IPS-20b (cell line): Measurements from ENCODE around the gene RMND5A.
A peak's percentile ranks its signal among the peaks of the same experiment; 100 is the strongest.
"Not testable (repeated sequence)": the region's sequence is repeated elsewhere in the genome, so short reads cannot be mapped to it uniquely, and the experiment has no call there.

Experiments
- H3K27ac ChIP-seq: one replicate; pipeline ENCODE4 v1.5.1; 2013; ENCODE audit warnings: low read length
- H3K27me3 ChIP-seq: 2 replicates; pipeline ENCODE4 v1.6.1; 2013; ENCODE audit warnings: mild to moderate bottlenecking, low read length, inconsistent platforms; ENCODE audit not compliant: insufficient read depth
- H3K36me3 ChIP-seq: 2 replicates; pipeline ENCODE4 v1.6.1; 2013; ENCODE audit warnings: low read depth, mild to moderate bottlenecking, inconsistent platforms, low read length, moderate library complexity; ENCODE audit not compliant: insufficient read depth
- H3K4me1 ChIP-seq: 2 replicates; pipeline ENCODE4 v1.6.1; 2013; ENCODE audit warnings: mild to moderate bottlenecking, control low read depth, inconsistent platforms, low read length, moderate library complexity; ENCODE audit not compliant: insufficient read depth
- H3K4me3 ChIP-seq: 2 replicates; pipeline ENCODE4 v1.5.1; 2013; ENCODE audit warnings: mild to moderate bottlenecking, low read length, inconsistent platforms
- H3K9ac ChIP-seq: 2 replicates; pipeline ENCODE4 v1.6.1; 2013; ENCODE audit warnings: low read depth, mild to moderate bottlenecking, inconsistent platforms, low read length, moderate library complexity
- H3K9me3 ChIP-seq: 2 replicates; pipeline ENCODE4 v1.6.1; 2013; ENCODE audit warnings: mild to moderate bottlenecking, low read depth, low read length, inconsistent platforms; ENCODE audit not compliant: insufficient read depth

RMND5A gene

DNA sequence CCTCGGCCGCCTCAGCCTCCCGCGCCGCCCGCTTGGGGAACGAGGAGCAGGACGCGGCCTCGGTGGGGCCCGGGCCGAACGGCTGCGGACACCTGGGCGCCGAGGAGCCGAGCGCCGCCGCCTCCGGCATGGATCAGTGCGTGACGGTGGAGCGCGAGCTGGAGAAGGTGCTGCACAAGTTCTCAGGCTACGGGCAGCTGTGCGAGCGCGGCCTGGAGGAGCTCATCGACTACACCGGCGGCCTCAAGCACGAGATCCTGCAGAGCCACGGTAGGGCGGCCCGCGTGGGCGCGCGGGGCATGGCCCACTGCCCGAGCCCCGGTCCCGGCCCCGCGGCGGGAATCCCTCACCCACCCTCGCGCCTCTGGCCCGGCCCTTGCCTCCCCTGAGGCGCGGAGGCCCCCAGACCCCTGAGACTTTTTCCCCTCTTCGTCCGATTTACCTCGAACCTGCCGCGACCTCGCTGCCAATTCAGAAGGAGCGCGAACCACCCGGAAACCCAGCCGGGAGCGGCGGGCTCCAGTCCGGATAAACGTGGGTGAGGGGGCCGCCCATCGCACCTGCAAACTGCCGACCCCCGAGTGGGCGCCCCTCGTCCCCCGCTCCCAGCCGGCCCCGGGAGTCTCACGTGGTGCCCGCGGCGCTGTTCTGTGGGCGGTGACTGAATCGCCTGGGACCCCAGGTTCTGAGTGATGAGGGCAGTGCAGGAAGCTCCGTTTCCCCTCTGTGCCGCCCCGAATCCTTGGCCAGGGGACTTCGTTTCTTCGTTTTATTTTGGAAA lies 639 bp downstream of the RMND5A start:
- H3K36me3 ChIP-seq, H3K4me1 ChIP-seq, H3K9me3 ChIP-seq, H3K27me3 ChIP-seq, H3K27ac ChIP-seq: not testable (repeated sequence)
- Histone ChIP-seq H3K9ac (peak overlapping the region; percentile 61; the same call in 1 of the 2 replicates), H3K4me3 (peak overlapping the region; percentile 69; the same call in 1 of the 2 replicates)

DNA sequence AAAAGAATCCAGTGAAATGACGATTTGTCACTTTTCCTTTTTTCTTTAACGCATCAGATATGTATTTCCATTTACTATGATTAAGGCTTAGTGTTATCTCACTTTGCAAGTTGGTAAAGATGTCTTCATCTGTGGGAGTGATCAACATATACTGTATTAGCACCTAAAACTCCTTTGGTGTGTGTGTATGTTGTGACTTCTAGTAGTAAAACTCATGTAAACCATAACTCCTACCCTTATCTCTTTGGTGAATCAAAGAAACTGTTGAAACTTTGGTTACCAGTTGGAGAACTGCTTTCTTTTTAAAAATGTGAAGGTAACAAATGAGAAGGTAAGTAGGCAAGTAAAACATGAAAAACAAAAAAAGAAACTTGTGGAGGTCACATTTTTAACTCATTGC lies 5.6 kb downstream of the RMND5A start:
- not testable (repeated sequence) for H3K4me1 ChIP-seq, H3K9ac ChIP-seq, H3K36me3 ChIP-seq, H3K4me3 ChIP-seq, H3K9me3 ChIP-seq, H3K27me3 ChIP-seq, H3K27ac ChIP-seq

DNA sequence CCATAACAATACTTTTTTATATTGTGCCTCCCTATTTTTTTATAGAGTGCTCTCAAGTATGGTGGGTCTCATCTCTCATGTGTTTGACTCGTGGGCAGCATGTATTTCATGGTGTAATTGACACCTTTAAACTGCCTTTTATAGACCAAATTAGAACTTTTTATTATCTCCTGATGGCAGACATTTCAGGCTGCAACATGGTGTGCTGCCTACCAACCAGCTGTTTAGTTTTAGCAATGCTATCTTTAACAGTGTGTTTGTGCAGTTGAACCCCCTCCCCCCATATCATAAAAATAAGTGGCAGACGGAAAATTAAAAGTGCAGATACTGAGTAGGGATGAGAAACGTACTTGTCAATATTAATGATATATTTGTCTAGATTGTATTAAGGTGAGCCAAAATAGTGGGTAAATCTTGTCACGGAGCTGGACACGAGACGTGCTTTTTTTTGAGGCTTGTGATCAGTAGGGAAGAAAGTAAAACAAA lies 12.0 kb downstream of the RMND5A start:
- H3K4me1 ChIP-seq, H3K9ac ChIP-seq, H3K27me3 ChIP-seq, H3K36me3 ChIP-seq, H3K9me3 ChIP-seq, H3K4me3 ChIP-seq, H3K27ac ChIP-seq: not testable (repeated sequence)

DNA sequence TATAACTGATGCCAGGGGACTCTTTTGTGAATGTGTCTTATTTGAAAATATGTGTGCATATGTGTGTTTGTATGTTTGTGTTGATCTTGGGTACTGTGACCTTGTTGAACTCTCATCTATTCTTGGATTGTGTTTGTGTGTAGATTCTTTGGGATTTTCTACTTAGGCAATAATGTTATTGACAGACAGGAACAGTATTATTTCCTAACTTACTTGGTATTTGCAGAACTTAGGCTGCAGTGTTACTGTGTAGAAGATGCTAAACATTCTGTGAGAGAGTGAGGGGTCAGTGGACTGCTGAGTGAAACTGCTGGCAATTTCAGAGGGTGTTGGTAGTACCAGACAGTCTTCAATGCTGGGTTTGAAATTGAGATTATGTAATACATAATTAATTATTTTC lies 12.7 kb downstream of the RMND5A start:
- H3K4me1 ChIP-seq, H3K9ac ChIP-seq, H3K4me3 ChIP-seq, H3K27ac ChIP-seq, H3K36me3 ChIP-seq, H3K27me3 ChIP-seq, H3K9me3 ChIP-seq: not testable (repeated sequence)

DNA sequence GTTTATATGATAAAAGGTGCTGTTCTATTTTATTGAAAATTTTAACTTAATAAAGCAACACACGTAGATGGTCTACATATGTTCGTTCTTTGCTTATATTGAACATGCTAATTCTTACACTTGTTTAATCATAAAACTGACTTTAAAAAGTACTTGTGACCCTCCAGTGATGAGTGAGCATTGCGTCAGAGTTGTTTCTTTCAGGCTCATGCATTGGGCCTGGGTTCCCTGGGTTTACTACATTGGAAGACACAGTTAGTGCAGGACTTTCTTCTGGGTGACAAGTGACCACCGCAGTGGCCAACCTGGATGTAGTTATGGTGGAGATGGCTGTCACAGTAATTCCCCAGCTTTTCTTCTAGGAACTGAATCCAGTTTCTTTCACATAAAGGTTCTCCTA lies 13.4 kb downstream of the RMND5A start:
- H3K36me3 ChIP-seq, H3K9ac ChIP-seq, H3K9me3 ChIP-seq, H3K4me3 ChIP-seq, H3K27me3 ChIP-seq, H3K4me1 ChIP-seq, H3K27ac ChIP-seq: not testable (repeated sequence)

DNA sequence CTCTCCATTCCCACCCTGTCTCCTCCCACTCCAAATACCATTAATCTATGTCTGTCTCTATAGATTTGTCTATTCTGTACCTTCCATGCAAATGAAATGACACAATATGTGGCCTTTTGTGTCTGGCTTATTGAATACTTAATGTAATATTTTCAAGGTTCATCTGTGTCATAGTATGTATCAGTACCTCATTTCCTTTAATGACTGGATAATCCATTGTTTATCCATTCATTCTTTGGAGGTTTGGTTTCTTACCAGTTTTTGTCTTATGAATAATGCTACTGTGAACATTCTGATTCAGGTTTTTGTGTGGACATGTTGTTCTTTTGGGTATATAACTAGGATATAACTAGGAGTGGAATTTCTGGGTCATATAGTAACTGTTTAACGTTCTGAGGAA lies 14.8 kb downstream of the RMND5A start:
- not testable (repeated sequence) for H3K4me1 ChIP-seq, H3K27ac ChIP-seq, H3K9ac ChIP-seq, H3K9me3 ChIP-seq, H3K4me3 ChIP-seq, H3K36me3 ChIP-seq, H3K27me3 ChIP-seq

DNA sequence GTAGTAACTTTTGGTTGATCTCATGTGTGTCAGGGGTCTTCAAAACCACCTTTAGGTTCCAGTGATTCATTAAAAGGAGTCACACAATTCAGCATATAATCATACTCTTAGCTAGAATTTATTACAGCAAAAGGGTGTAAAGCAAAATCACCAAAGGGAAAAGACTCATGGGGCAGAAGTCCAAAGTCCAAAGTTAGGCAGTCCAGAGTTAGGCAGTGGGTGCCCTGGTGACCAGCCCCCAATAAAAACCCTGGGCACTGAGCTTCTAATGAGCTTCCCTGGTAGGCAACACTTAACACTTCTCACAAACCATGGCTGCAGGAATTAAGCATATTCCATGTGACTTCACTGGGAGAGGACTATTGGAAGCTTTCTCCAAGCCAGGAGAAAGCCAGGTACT lies 19.4 kb downstream of the RMND5A start:
- H3K27ac ChIP-seq, H3K4me3 ChIP-seq, H3K9ac ChIP-seq, H3K4me1 ChIP-seq, H3K9me3 ChIP-seq, H3K27me3 ChIP-seq: not testable (repeated sequence)
- peaks cover 15% of the 10 kb centered on the region; the same call in 1 of the 2 replicates for H3K36me3 ChIP-seq

DNA sequence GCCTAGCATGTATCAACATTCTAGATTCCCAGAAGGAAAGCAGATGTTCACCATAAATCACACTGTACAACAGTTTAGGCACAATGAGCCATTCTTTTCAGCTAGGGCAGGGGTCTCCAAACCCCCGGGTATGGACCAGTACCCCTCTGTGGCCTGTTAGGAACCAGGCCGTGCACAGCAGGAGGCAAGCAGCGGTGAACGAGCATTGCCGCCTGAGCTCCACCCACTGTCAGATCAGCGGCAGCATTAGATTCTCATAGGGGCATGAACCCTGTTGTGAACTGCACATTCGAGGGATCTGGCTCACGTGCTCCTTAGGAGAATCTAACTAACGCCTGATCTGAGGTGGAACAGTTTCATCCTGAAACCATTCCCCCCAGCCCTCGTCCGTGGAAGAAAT lies 19.8 kb downstream of the RMND5A start:
- not testable (repeated sequence) for H3K4me3 ChIP-seq, H3K27ac ChIP-seq, H3K27me3 ChIP-seq, H3K9me3 ChIP-seq, H3K4me1 ChIP-seq, H3K9ac ChIP-seq
- H3K36me3 ChIP-seq = peaks cover 17% of the 10 kb centered on the region; the same call in 1 of the 2 replicates

DNA sequence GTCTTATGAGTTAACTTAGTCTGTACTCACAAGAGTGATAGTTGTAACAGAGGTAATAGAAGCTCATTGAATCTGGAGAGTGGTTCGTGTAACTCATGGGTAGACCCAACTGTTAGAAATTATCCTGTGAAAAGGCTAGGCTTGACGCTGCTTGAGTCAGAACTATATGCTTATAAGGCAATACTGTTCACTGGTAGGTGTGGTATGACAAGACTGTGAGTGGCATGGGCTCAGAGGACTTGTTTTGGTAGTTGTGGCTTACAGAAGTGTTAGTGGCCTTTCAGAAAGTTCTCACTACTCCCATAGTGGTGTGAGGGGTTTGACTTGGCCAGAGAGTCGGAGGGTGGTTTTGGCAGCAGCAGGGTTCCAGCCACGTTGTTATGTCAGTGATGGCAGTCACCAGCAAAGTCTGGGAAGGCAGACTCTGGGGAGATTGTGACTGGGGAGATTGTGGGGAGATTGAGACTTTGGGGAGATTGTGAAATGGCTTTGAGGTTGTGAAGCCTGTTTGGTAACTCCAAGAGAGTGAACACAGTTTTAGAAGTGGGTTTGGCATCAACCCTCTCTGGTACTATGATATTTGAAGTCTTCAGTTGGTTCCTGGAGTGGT lies 21.9 kb downstream of the RMND5A start:
- H3K9ac ChIP-seq, H3K27me3 ChIP-seq, H3K4me1 ChIP-seq, H3K27ac ChIP-seq, H3K4me3 ChIP-seq, H3K9me3 ChIP-seq: not testable (repeated sequence)
- H3K36me3 ChIP-seq = peaks cover 24% of the 10 kb centered on the region; the same call in 1 of the 2 replicates

DNA sequence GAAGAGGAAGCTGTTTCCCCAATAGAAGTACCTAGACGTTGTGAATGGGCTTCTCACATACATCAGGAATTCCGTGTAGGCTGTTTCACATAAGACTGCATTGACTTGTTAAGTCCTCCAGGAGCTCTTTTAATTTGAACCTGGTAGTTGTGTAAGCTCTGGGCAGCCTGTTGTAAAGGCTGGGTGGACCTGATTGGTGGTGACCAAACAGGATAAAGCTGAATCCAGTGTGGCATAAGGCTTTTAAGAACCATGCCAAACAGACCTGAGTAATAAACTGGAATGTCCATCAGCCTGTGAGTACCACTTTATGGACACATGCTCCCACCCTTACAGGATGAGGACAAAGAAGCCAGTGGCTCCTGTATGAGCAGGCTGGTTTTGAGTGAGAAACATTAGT lies 24.1 kb downstream of the RMND5A start:
- Histone ChIP-seq H3K27me3 (no peaks in the 10 kb centered on the region), H3K4me1 (peaks cover 11% of the 10 kb centered on the region; the same call in 1 of the 2 replicates)

DNA sequence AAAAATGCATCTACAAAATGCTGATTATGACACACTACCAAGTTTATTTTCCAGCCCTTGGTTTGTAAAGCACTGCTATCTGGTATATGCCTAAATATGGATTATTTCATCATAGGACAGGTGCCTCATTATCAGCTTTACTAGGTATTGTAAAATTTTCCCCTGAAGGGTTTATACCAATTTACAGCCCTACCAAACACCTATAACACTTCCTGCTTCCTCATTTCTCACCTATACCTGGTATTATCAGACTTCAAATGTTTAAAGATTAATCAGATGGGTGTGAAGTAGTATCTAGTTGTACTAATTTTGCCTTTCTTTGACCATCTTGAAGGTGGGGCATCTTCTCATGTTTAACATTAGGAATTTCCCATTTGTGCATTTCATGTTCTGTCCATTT lies 26.8 kb downstream of the RMND5A start:
- H3K27me3 ChIP-seq = no peaks in the 10 kb centered on the region
- H3K27ac ChIP-seq = no peak overlapping the region
- H3K4me3 ChIP-seq = no peak overlapping the region
- H3K36me3 ChIP-seq = peaks cover 30% of the 10 kb centered on the region
- H3K4me1 ChIP-seq = peaks cover 11% of the 10 kb centered on the region; the same call in 1 of the 2 replicates
- no peak overlapping the region for H3K9ac ChIP-seq
- peaks cover 12% of the 10 kb centered on the region; the same call in 1 of the 2 replicates for H3K9me3 ChIP-seq

More for the DNA sequence above, 24.1 kb downstream of the RMND5A start:
- H3K9me3 ChIP-seq = no peaks in the 10 kb centered on the region
- no peak overlapping the region for H3K4me3 ChIP-seq
- H3K9ac ChIP-seq = no peak overlapping the region
- peaks cover 26% of the 10 kb centered on the region for H3K36me3 ChIP-seq
- H3K27ac ChIP-seq = no peak overlapping the region
